Ishikawa (cell line): Measurements from ENCODE around the gene ELOVL6.

Experiments used
- CEBPB ChIP-seq: IDR thresholded peaks from 2 replicates; pipeline ENCODE4 v1.6.1; 2012
- EP300 ChIP-seq: IDR thresholded peaks from 2 replicates; pipeline ENCODE4 v1.6.1; 2012; ENCODE audit warnings: borderline replicate concordance
- FOXM1 ChIP-seq: IDR thresholded peaks from 2 replicates; pipeline ENCODE4 v1.6.1; 2012; ENCODE audit warnings: low read depth, borderline replicate concordance
- MAX ChIP-seq: IDR thresholded peaks from 2 replicates; pipeline ENCODE4 v1.6.1; 2012
- RAD21 ChIP-seq: IDR thresholded peaks from 2 replicates; pipeline ENCODE4 v1.6.1; 2012; ENCODE audit warnings: low read depth
- REST ChIP-seq: IDR thresholded peaks from 2 replicates; pipeline ENCODE4 v1.6.1; 2012; ENCODE audit warnings: low read depth, mild to moderate bottlenecking
- TAF1 ChIP-seq: IDR thresholded peaks from 2 replicates; pipeline ENCODE4 v1.6.1; 2012; ENCODE audit warnings: low read depth, mild to moderate bottlenecking
- TCF12 ChIP-seq: IDR thresholded peaks from 2 replicates; pipeline ENCODE4 v1.6.1; 2012; ENCODE audit warnings: low read depth

- TF ChIP-seq REST, result no peak
- no peak for TF ChIP-seq TAF1
- TF ChIP-seq RAD21, result no peak
- TF ChIP-seq CEBPB, result no peak
- TF ChIP-seq FOXM1, result no peak
- no peak for TF ChIP-seq TCF12
- no peak for TF ChIP-seq MAX
- TF ChIP-seq EP300, result no peak
Measured at GRCh38 chr4:110055158-110055768, 143.2 kb downstream of the ELOVL6 start.
